Measurements from ENCODE around the gene NEDD4L.

DNA sequence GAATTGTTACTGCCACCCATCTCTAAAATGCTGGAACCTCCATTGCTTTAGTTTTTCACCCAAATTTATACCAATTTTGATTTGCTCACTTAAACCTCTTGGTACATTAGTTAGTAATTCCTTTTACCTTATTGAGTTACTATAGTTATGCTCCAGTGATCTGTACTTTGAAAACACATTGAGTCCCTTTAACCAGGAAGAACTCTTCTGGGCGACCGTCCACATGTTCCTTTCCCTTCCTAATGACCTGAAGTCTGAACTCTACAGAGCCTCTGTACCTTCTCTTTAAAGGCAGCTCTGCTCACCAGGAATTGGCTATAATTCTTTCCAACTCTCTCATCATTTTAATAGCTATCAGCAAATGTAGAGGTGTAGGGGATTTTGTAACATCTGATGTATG lies 290.0 kb downstream of the NEDD4L start:
- TF ChIP-seq, protein P1, sequence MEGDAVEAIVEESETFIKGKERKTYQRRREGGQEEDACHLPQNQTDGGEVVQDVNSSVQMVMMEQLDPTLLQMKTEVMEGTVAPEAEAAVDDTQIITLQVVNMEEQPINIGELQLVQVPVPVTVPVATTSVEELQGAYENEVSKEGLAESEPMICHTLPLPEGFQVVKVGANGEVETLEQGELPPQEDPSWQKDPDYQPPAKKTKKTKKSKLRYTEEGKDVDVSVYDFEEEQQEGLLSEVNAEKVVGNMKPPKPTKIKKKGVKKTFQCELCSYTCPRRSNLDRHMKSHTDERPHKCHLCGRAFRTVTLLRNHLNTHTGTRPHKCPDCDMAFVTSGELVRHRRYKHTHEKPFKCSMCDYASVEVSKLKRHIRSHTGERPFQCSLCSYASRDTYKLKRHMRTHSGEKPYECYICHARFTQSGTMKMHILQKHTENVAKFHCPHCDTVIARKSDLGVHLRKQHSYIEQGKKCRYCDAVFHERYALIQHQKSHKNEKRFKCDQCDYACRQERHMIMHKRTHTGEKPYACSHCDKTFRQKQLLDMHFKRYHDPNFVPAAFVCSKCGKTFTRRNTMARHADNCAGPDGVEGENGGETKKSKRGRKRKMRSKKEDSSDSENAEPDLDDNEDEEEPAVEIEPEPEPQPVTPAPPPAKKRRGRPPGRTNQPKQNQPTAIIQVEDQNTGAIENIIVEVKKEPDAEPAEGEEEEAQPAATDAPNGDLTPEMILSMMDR (conservative IDR thresholded peaks at IDR 0.05), result no peak
- TF ChIP-seq EZH2 (IDR thresholded peaks at IDR 0.05; ENCODE audit: low read depth), result no peak

All from PC-9 (cell line).